NCI-H526 (cell line): ENCODE results near the gene POU2F2.

ENCODE experiments used
- DNase-seq, 2 experiments: peaks; one replicate each; lab custom pipeline; 2025; lab: John Stamatoyannopoulos, UW

The POU2F2 gene

GRCh38 chr19:42154471-42155323 is 22.5 kb upstream of the POU2F2 start:
- DNase-seq: peak in 1 of 2 experiments; percentile 19

DNA sequence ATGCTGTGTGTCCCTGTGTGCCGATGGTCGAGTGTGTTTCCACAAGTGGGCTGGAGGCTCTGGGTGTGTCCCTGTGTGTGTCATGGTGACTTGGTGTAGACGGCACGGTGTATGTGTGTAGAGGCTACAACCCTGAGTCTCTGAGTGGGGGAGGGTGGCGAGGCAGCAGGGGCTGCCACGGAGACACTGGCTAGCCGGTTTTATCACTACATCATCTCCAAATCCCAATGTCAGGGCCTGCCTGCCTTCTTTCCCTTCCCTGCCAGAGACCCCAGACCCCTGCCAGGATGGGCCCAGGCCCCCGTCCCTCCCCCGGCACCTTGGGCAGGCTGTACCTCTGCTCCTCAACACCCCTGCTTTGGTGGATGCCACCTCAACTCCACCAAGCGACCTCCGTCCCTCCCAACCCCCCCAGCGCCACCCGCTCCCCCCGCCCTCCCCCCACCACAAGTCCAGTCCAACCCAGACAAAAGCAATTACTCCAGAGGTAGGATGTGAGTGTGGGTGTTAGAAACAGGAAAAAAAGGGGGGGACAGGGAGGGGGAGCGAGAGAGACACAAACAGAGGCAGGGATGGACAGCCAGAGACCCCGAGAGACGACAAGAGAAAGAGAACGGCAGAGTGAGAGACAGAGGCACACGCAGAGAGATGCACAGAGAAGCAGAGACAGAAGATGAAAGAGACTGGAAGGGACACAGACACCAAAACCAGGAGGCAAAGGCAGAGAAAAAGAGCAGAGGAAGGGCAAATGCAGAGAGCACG is 21.6 kb upstream of the POU2F2 start:
- no peak for DNase-seq

- no peak for DNase-seq
Observed at GRCh38 chr19:42152910-42153671, 20.8 kb upstream of the POU2F2 start.

DNA sequence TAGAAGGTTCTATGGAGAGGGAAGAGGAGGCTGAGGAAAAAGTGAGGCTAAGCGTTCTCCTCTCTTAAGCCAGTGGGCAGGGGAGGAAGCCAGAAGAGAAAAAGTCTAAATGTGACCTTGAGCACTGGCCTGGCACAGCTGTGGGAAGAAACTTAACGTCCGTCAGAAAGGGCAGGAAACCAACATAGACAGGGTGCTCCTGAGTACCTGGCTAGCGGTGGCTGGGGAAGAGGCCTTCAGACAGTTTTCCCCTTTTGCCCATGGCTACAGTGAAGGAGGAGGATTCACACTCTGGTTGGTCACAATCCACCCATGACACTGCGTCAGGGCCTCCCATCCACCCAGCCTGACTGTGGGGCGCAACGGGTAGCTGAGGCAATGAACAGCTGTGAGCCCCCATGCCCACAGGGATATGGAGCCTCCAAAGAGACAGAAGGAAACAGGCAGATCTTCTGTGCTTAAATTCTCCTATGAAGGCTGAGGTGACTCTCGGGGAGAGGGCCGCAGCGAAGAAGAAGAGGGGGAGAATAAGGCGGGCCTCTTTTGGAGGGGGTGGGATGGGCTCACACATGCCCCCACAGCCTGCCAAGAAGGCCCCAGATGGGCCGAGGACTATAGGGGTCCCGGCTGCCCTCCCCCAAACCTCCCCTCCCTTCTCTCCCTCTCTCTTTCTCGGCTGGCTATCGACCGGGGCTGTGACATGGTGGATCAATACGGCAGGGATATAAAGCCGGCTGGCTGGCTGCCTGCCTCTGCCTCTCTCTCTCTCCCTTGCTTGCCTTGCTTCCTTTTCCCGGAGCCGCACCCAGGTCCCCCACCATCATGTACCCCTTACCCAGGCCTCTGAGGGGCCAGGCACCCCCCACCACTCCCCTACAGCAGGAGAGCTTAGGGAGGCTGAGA is 19.8 kb upstream of the POU2F2 start:
- DNase-seq: no peak

DNA sequence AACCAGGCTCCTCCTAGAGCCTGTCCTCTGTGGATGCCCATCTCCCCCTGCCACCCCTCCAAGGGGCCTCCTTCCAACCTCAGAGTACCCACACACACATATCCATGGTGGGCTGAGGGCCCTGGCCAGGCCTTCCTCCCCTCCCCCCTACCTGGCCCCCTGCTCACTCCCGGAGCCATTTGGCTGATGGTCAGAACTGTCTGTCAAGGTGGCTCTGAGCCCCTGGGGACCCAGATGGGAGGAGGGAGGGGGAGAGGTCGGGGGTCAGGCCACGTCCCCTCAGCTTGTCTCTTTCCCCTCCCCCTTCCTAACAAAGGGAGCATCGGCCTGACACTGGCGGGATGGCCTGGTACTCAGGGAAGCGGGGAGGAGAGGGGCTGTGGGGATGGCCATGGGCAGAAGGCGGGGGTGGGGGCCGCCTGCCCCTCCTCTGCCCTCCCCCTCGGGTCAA is 18.7 kb upstream of the POU2F2 start:
- no peak for DNase-seq

DNA sequence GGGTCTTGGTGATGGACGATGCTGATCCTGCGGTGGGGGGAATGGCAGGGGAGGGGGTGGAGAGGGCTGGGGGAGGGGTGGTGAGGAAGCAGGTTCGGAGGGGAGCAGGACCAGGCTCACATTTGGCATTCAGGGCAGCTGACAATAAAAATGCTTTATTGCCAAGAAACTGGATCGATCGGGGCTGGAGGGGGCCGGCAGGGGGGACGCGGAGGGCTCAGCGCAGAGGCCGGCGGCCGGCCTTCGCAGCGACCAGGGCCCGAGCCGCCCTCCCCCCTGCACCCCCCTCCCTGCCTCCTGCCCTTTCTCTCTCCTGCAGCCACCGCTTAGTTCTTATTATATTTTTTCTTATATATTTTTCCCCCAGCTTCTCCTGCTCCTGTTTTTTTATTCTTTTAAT is 18.1 kb upstream of the POU2F2 start:
- no peak for DNase-seq

GRCh38 chr19:42149447-42150202 is 17.4 kb upstream of the POU2F2 start:
- no peak for DNase-seq

DNA sequence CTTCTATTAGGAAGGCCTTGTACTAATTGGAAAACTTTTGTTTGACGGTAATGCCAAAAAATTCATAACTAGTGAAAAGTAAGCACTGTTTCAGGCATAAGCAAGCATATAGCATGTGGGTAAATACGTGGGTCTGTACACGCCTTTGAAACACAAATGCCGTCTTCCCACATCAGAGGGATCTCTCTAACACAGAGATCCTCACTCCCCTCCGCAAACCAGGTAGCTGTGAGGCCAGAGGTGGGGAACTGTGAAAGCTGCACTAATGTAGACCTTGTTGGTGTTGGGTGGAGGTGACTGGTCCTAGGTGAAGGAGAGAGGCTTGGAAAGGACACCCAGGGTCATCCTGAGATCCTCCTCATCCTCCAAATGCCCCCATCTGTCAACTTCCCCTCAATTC is 16.0 kb upstream of the POU2F2 start:
- no peak for DNase-seq

DNA sequence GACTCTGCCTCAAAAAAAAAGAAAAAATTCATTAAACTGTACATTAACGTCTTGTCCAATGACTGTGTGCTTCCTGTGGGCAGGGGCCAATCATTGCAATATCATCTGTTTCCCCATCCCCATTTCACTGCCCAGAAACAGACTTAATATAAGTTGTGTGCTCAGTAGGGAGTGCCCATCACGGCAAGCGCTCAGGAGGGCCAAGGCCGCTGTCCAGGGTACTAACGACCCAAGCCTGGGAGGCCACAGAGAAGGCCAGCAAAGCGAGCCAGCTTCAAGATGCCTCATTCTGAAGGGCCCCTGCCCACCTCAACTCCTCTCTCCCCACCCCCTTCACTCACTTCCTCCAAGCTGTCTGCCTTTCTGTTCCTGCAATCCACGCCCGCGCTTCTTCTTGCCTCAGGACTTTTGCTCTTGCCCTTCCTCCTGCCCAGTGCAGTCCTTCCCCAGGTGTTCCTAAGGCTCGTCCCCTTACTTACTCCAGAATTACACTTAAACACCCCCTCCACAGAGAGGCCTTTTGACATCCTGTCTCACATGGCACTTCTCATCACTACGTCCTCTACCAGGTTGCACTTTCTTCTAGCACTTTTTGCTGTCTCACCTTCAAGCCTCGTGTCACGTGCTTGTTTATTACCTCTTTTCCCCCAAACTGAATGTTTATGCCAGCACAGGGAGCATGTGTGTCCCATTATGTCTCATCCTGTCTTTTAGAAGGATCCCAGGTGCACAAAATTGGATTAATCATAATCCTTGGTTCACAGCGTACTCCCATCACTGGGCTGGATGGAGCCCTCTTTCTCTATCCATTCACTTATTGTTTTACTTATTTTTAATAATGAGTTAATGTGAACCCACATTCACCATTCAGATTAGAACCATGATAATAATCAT is 11.3 kb upstream of the POU2F2 start:
- no peak for DNase-seq

- no peak for DNase-seq
Observed at GRCh38 chr19:42140125-42140754, 8.0 kb upstream of the POU2F2 start.

- DNase-seq: no peak
Observed at GRCh38 chr19:42134535-42135070, 2.4 kb upstream of the POU2F2 start.

DNA sequence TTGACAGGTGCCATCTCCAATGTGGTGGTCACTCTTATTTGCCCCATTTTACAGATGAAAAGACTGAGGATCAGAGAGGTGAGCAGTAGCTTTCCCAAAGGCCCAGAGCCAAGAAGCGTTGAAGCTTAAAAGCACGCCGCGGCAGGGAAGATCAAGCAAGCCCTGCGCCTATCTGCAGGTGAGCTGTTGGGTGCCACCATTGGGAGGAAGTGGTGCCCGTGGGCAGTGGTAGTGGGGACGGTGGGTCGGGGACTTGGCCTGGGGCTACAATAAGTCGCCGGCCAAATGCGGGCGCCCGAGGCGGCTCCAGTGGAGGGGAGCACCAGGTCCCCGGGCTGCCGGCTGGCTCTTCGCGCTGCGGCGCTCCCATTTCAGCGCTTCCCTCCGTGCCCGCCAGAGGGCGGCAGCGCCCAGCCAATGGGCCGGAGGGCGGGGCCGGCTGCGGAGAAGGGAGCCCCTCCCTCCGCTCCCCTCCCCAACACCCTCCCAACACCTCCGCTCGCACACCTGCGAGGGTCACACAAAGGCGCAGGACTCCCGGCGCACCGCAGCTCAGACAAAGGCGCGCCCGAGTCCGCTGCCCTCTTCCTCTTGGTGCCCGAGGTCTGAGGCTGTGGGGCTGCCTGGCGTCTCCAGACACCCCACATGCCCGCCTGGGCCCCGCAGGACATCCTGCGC is 744 bp upstream of the POU2F2 start:
- peak; percentile 59 to 93 for DNase-seq

DNA sequence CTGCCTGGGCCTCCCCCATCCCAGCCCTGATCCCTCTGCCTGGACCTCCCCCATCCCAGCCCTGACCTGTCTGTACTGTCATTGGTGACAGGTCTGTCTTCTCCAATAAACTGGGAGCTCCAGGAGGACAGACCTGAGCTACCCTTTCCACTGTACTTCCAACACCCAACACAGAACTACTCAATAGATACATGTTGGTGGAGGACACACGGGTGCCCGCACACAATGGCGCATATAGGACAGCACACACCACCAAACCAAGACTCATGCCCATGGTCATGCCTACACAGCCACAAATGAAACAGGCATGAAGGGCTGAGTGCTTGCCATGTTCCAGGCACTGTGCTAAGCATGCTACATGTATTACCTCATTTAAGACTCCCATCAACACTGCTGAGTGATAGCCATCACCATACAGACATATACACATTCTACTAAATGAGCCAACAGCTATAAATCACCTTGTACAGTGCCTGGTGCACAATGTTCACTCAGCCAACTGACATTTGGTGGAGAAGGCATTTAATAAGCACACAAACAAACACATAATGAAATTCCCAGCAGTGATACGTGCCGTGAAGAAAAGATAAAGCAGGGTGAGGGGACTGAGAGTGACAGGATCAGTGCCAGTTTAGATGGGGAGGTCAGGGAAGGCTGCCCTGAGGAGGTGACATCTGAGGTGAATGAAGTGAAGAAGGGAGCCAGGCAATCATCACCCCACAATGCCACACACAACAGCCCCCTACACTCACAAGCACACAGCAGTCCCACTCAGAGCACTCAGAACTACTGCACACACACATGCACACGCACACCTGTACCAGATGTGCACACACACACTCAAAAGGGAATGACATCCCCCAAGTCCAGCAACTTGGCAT is 857 bp downstream of the POU2F2 start:
- no peak for DNase-seq

- no peak for DNase-seq
Observed at GRCh38 chr19:42130254-42130573, 2.0 kb downstream of the POU2F2 start.

DNA sequence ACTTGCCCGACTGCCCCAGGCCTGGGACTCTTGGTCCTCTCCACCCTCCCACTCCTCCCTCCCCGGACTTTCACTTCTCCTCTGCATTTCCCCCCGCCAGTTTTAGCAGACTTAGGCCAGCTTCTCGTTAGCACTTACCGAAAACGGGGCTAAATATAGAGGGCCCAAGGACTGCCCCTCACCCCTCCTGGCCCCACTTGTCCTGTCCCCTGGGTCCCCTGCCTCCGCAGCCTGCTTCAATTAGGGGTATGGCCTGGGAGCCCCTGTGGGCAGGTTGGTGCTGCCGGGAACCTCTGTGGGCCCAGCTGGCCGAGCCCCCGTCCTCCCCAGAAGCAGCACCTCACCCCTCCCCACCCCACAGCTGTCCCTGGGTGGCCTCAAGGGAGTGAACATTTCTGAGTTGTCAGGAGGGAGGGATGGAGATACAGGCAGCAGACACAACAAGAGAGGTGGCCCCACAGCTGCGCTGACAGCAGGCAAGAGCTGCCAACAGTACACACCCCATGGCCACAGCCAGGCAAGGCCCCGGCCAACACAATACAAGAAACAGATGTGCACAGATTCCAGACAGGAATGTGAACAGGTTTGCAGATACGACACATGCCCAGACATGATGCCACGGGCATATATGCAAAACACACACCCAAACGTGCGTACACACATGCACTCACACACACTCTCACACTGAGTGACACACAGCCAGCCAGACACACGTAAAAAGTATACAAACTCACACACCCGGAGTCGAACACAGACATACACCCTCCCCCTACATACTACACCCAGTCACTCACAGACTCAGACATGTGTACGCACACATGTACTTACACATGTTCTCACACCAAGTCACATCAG is 2.6 kb downstream of the POU2F2 start:
- DNase-seq: peak; percentile 32 to 70

GRCh38 chr19:42126574-42126973 is 5.7 kb downstream of the POU2F2 start:
- DNase-seq: no peak
